PFSK-1 (cell line): Measurements from ENCODE around the gene MSI2.

Experiments used
- POLR2AphosphoS5 ChIP-seq: IDR thresholded peaks from 2 replicates; pipeline ENCODE4 v1.6.1; 2012; ENCODE audit warnings: low read depth, mild to moderate bottlenecking, control low read depth, low read length, moderate library complexity
- TF ChIP-seq, protein P1 (sequence below), 2 experiments: IDR thresholded peaks; 2 replicates each; pipeline versions ENCODE4 v1.6.1 to v1.8.0; 2011 to 2012; ENCODE audit warnings: low read depth in 2 of 2, low read length in 2 of 2, control low read depth in 1 of 2, inconsistent platforms in 1 of 2, mild to moderate bottlenecking in 1 of 2, moderate library complexity in 1 of 2; ENCODE audit not compliant: insufficient read depth in 1 of 2

DNA sequence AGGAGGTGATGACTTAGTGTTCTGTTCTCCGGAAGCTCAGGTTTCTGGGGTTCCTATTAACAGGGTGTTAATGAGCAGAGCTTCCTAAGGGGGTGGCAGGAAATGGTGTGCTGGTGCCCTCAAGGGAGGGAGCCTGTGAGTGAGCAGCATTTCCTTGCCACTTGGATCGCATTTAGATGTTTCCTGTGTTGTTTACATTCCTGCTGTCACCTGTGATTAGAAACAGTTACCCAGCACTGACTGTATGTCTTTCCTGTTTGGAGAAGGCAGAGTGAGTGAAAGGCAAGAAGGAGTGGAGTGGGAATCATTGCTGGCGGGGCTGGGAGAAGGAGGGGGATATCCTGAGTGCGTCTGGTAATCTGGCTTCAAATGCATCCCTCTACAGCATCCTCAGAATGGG lies 274.2 kb downstream of the MSI2 start:
- TF ChIP-seq, protein P1, sequence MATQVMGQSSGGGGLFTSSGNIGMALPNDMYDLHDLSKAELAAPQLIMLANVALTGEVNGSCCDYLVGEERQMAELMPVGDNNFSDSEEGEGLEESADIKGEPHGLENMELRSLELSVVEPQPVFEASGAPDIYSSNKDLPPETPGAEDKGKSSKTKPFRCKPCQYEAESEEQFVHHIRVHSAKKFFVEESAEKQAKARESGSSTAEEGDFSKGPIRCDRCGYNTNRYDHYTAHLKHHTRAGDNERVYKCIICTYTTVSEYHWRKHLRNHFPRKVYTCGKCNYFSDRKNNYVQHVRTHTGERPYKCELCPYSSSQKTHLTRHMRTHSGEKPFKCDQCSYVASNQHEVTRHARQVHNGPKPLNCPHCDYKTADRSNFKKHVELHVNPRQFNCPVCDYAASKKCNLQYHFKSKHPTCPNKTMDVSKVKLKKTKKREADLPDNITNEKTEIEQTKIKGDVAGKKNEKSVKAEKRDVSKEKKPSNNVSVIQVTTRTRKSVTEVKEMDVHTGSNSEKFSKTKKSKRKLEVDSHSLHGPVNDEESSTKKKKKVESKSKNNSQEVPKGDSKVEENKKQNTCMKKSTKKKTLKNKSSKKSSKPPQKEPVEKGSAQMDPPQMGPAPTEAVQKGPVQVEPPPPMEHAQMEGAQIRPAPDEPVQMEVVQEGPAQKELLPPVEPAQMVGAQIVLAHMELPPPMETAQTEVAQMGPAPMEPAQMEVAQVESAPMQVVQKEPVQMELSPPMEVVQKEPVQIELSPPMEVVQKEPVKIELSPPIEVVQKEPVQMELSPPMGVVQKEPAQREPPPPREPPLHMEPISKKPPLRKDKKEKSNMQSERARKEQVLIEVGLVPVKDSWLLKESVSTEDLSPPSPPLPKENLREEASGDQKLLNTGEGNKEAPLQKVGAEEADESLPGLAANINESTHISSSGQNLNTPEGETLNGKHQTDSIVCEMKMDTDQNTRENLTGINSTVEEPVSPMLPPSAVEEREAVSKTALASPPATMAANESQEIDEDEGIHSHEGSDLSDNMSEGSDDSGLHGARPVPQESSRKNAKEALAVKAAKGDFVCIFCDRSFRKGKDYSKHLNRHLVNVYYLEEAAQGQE (IDR thresholded peaks at IDR 0.05; ENCODE audit: insufficient read depth in 1 of 2, low read depth in 2 of 2, low read length in 2 of 2) = no peak
- TF ChIP-seq POLR2AphosphoS5 = no peak
